NCI-H82 (cell line): ENCODE data around the gene EFCAB13.
"Not testable (repeated sequence)": the region's sequence is repeated elsewhere in the genome, so short reads cannot be mapped to it uniquely, and the experiment has no call there.

ENCODE experiments used
- DNase-seq: peaks from one replicate; lab custom pipeline; 2025; lab: John Stamatoyannopoulos, UW

The EFCAB13 gene

GRCh38 chr17:47425887-47426635 lies 102.3 kb downstream of the EFCAB13 start:
- not testable (repeated sequence) for DNase-seq

- no peak for DNase-seq
Measured at GRCh38 chr17:47427985-47428384, 104.2 kb downstream of the EFCAB13 start.

- not testable (repeated sequence) for DNase-seq
Measured at GRCh38 chr17:47432240-47432639, 108.5 kb downstream of the EFCAB13 start.

DNA sequence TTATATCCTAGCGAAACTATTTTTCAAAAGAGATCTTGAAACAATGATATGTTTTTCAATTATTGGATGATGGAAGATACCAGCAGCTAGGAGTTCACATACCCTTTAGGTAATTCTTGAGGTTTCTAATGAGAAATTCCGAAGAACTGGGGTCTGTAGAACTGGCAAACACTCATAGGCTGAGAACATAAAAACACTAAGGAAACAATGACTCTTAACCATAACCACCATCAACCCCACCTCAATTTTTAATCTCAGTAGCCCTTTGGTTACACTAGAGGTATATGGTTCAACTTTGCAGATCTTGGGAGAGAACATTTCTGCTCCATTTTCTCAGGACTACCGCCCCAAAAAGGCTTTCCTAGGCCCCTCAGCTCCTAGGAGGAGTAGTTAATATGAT lies 141.4 kb downstream of the EFCAB13 start:
- no peak for DNase-seq

- DNase-seq = not testable (repeated sequence)
Measured at GRCh38 chr17:47466976-47467375, 143.2 kb downstream of the EFCAB13 start.

GRCh38 chr17:47470836-47471235 lies 147.1 kb downstream of the EFCAB13 start:
- no peak for DNase-seq

GRCh38 chr17:47472073-47472472 lies 148.3 kb downstream of the EFCAB13 start:
- not testable (repeated sequence) for DNase-seq
